Brain microvascular endothelial cell (primary cell): Measurements from ENCODE around the gene THPO.
A peak's percentile ranks its signal among the peaks of the same experiment; 100 is the strongest.
"Not testable (repeated sequence)": the region's sequence is repeated elsewhere in the genome, so short reads cannot be mapped to it uniquely, and the experiment has no call there.

Source experiments
- DNase-seq: peaks from one replicate; pipeline ENCODE4 v3.0.0-alpha.2; 2020
- H3K27ac ChIP-seq: fragments of 250-450 bp; sonication (Bioruptor Pico); 2 replicates; pipeline ENCODE4 v1.5.1; 2020; ENCODE audit warnings: mild to moderate bottlenecking, moderate library complexity
- H3K27me3 ChIP-seq: fragments of 250-450 bp; sonication (Bioruptor Pico); replicated peaks from 2 replicates; pipeline ENCODE4 v1.5.1; 2020; ENCODE audit warnings: mild to moderate bottlenecking
- H3K36me3 ChIP-seq: fragments of 250-450 bp; sonication (Bioruptor Pico); replicated peaks from 2 replicates; pipeline ENCODE4 v1.5.1; 2020; ENCODE audit warnings: mild to moderate bottlenecking
- H3K4me3 ChIP-seq: 2 replicates; pipeline ENCODE4 v1.5.1; 2011; ENCODE audit warnings: low read depth, mild to moderate bottlenecking, control low read depth, low read length, moderate library complexity
- CTCF ChIP-seq: IDR thresholded peaks from 2 replicates; pipeline ENCODE4 v1.5.1; 2011; ENCODE audit warnings: low read depth, mild to moderate bottlenecking, moderate library complexity, low read length, control low read depth, inconsistent platforms; ENCODE audit errors: missing control alignments
- in situ Hi-C: cut with HindIII; loops from 2 replicates; pipeline ENCODE4 v1.10.0; 2017; ENCODE audit warnings: low sequenced_read_pairs, low pct_ligation_motif_present

Gene THPO

DNA sequence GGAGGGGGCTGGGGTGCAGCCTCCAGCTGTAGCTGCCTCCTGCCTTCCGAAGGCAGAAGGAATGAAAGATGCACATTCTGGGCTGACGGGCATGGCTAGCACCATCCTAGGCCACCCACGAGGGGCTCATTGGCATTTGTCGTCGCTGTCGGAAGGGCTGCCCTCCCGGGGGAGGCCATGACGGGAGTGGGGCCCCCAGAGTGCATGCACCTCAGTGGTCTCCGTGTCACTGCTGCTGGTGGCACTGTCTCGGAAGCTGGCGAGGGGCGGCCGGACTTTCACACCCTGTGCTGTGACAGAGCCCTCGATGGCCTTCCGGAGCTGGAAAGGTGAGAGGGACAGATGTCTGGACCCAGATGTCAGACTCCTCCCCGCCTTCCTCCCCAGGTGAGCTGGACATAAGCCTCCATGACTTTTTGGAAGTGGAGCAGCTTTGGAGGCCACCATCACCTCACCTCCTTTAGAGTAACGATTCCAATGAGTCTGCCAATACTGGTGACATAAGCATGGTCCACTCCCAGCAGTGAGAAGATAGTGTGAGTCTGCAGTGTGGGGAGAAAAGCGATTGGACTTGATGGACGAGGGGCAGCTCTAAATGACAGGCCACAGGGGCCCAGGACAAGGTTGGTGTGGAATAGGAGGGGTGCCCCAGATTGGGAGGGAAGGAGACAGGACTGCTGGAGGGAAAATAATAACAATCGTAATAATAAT lies 31.4 kb downstream of the THPO start:
- in situ Hi-C loops, result no loop called here
- Histone ChIP-seq H3K36me3 (no peaks in the 10 kb centered on the region), H3K27ac (no peak overlapping the region), H3K4me3 (no peak overlapping the region), H3K27me3 (no peaks in the 10 kb centered on the region)
- no peak for TF ChIP-seq CTCF
- no peak for DNase-seq

- peak; percentile 78 for TF ChIP-seq CTCF
- Histone ChIP-seq H3K27ac (no peak overlapping the region), H3K4me3 (no peak overlapping the region), H3K36me3 (no peaks in the 10 kb centered on the region), H3K27me3 (no peaks in the 10 kb centered on the region)
- DNase-seq, result peak; percentile 53
- in situ Hi-C loops, result no loop called here
Observed at GRCh38 chr3:184345317-184346144, 32.5 kb downstream of the THPO start.

GRCh38 chr3:184344579-184345316 lies 33.3 kb downstream of the THPO start:
- in situ Hi-C loops, result no loop called here
- H3K36me3 ChIP-seq, result no peaks in the 10 kb centered on the region
- no peak for TF ChIP-seq CTCF
- H3K27ac ChIP-seq, result no peak overlapping the region
- no peaks in the 10 kb centered on the region for H3K27me3 ChIP-seq
- no peak overlapping the region for H3K4me3 ChIP-seq
- no peak for DNase-seq

GRCh38 chr3:184343200-184343876 lies 34.7 kb downstream of the THPO start:
- DNase-seq, result no peak
- no peaks in the 10 kb centered on the region for H3K27me3 ChIP-seq
- H3K27ac ChIP-seq, result no peak overlapping the region
- no peaks in the 10 kb centered on the region for H3K36me3 ChIP-seq
- TF ChIP-seq CTCF, result no peak
- no peak overlapping the region for H3K4me3 ChIP-seq
- in situ Hi-C loops, result no loop called here

DNA sequence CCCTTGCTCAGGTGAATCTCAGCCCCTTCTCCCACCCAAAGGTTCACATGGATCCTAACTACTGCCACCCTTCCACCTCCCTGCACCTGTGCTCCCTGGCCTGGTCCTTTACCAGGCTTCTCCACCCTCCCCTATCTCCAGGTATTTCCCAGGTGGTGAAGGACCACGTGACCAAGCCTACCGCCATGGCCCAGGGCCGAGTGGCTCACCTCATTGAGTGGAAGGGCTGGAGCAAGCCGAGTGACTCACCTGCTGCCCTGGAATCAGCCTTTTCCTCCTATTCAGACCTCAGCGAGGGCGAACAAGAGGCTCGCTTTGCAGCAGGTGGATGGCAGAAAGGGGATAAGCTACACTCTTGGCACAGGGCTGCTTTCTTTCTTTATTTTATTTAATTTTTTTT lies 36.1 kb downstream of the THPO start:
- H3K27ac ChIP-seq, result no peak overlapping the region
- no peak overlapping the region for H3K4me3 ChIP-seq
- no peak for TF ChIP-seq CTCF
- in situ Hi-C loops, result no loop called here
- no peaks in the 10 kb centered on the region for H3K36me3 ChIP-seq
- H3K27me3 ChIP-seq, result no peaks in the 10 kb centered on the region
- DNase-seq, result no peak

GRCh38 chr3:184339451-184340135 lies 38.4 kb downstream of the THPO start:
- H3K36me3 ChIP-seq, result peaks cover 10% of the 10 kb centered on the region
- H3K4me3 ChIP-seq, H3K27me3 ChIP-seq, in situ Hi-C loops, H3K27ac ChIP-seq, DNase-seq: not testable (repeated sequence)
